Thoracic aorta (tissue), 2 donors: ENCODE data around the gene TMC8. TPM values are rescaled to one million over a fixed set of nuclear protein-coding genes. Genes with fewer than 3 reads are reported as not detected.

Source experiments
- ATAC-seq: fragments of 150-250 bp; one replicate; pipeline ENCODE4 v1.8.0; 2017; ENCODE audit warnings: low read depth; ENCODE audit not compliant: insufficient number of reproducible peaks, low FRiP score
- DNase-seq: peaks from one replicate; pipeline ENCODE4 v3.0.0-alpha.2; 2020; ENCODE audit warnings: low spot score
- H3K27ac ChIP-seq, 2 donors: fragments of 200-600 bp; sonication (generic); 1 replicate in 1 of 2; 2 replicates in 1 of 2; pipeline ENCODE4 v1.5.1; 2016; ENCODE audit warnings: mild to moderate bottlenecking in 2 of 2, moderate library complexity in 2 of 2
- H3K27me3 ChIP-seq: fragments of 200-600 bp; sonication (generic); replicated peaks from 2 replicates; pipeline ENCODE4 v1.6.0; 2016; ENCODE audit warnings: mild to moderate bottlenecking; ENCODE audit not compliant: insufficient read depth
- H3K36me3 ChIP-seq: fragments of 200-600 bp; sonication (generic); one replicate; pipeline ENCODE4 v1.5.1; 2016
- H3K4me1 ChIP-seq, 2 donors: fragments of 200-600 bp; sonication (generic); 1 replicate in 1 of 2; 2 replicates in 1 of 2; pipeline versions ENCODE4 v1.5.1 to v1.6.0; 2016; ENCODE audit warnings: low read depth in 2 of 2, mild to moderate bottlenecking in 1 of 2; ENCODE audit not compliant: control insufficient read depth in 1 of 2
- H3K4me3 ChIP-seq: fragments of 200-600 bp; sonication (generic); 2 replicates; pipeline ENCODE4 v1.5.1; 2016; ENCODE audit warnings: mild to moderate bottlenecking
- H3K9me3 ChIP-seq: fragments of 200-600 bp; sonication (generic); 2 replicates; pipeline ENCODE4 v1.5.1; 2016
- CTCF ChIP-seq: fragments of 200-600 bp; sonication (generic); IDR thresholded peaks from one replicate; pipeline ENCODE4 v1.5.1; 2019; ENCODE audit warnings: antibody characterized with exemption
- total RNA-seq, 2 donors: library from RNA; depleted of rRNA; stranded (reverse); fragments of >200 nt; gene quantifications; one replicate each; pipeline versions ENCODE4 v1.1.0 to v1.2.3, GENCODE V29; 2016

TMC8 gene
- total RNA-seq, 2 donors from 2014 or later: 5.6 to 9.3 TPM

- Histone ChIP-seq H3K27ac (peak overlapping the region; percentile 40 to 46), H3K36me3 (no peaks in the 10 kb centered on the region), H3K27me3 (no peaks in the 10 kb centered on the region), H3K4me1 (peaks cover 35 to 73% of the 10 kb centered on the region in 2 donors), H3K4me3 (no peak overlapping the region), H3K9me3 (no peaks in the 10 kb centered on the region)
- ATAC-seq: no peak
- TF ChIP-seq CTCF: no peak
- no peak for DNase-seq
Measured at GRCh38 chr17:78183916-78184315, 53.3 kb downstream of the TMC8 start.

DNA sequence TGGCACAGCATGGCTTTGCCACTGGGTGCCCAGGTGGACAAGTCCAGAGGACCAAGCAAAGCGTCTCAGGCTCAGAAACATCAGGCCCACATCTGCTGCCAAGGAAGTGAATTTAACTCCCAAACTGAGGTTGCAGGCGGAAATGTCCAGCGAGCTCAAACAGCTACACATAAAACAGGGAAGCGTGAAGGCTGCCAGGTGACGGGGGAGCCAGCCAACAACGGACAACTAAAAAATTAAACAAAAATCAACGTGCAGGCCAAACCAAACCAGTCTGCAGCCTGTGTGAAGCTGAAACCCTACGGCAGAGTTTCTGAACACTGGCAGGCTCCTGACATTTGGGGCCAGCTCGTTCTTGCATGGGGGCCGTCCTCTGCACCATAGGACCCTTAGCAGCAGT, 53.8 kb downstream of the TMC8 start:
- H3K4me3 ChIP-seq: peak overlapping the region; percentile 23
- TF ChIP-seq CTCF: no peak
- H3K27ac ChIP-seq: peak overlapping the region; percentile 40 to 46

DNA sequence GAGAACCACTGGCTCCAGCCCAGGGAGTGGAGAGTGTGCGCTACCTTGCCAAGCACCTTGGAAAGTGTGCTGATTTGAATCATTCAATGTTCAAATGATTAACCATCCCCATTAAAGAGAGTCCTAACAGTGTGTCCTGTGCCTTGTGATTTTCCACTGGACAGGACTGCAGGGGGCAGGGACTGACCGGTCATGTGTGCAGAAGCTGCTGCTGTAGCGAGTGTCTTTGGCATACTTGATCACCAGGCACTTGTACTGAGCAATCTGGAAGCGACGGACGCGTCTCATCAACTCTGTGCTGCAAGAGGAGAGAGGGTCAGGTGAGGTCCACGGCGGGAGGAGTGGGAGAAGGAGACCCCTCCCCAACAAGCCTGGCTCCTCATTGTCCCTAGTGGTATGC, 54.3 kb downstream of the TMC8 start:
- Histone ChIP-seq H3K36me3 (no peaks in the 10 kb centered on the region), H3K9me3 (no peaks in the 10 kb centered on the region), H3K27me3 (no peaks in the 10 kb centered on the region), H3K27ac (peak overlapping the region; percentile 40 to 46), H3K4me3 (peak overlapping the region; percentile 23), H3K4me1 (peaks cover 28 to 63% of the 10 kb centered on the region in 2 donors)
- ATAC-seq (no peak), DNase-seq (no peak)
- no peak for TF ChIP-seq CTCF

More for the DNA sequence above, 53.8 kb downstream of the TMC8 start:
- Histone ChIP-seq H3K27me3 (no peaks in the 10 kb centered on the region), H3K9me3 (no peaks in the 10 kb centered on the region), H3K4me1 (peaks cover 32 to 69% of the 10 kb centered on the region in 2 donors), H3K36me3 (no peaks in the 10 kb centered on the region)
- ATAC-seq (no peak), DNase-seq (no peak)

DNA sequence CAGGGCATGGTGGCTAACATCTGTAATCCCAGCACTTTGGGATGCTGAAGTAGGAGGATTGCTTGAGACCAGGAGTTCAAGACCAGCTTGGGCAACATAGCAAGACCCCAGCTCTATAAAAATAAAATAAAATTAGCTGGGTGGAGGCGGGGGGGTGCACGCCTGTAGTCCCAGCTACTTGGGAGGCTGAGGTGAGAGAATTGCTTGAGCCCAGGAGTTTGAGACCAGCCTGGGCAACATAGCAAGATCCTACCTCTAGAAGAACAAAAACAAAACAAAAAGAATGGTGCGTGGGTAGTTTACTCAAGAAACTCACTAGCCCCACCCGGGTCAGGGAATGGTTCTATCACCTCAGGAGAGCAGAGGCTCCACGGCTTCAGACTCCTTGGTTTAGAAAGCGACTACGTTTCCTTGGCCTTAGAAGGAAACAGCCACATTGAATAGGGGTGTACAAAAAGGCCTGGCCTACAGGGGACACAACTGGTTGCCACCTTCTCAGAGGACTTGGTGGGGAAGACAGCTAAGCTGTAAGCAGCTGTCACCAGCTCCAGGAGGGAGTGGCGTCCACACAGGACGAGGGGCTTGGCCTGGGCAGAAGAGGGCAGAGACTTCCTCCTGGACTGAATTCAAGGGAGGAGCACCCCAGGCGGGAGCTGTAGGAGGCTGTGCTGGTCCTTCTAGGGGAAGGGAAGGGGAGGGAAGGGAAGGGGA, 55.6 kb downstream of the TMC8 start:
- H3K36me3 ChIP-seq: no peaks in the 10 kb centered on the region
- no peaks in the 10 kb centered on the region for H3K27me3 ChIP-seq
- no peak for TF ChIP-seq CTCF
- H3K4me3 ChIP-seq: peak overlapping the region; percentile 73
- peaks cover 17 to 53% of the 10 kb centered on the region in 2 donors for H3K4me1 ChIP-seq
- H3K27ac ChIP-seq: no peak overlapping the region
- H3K9me3 ChIP-seq: no peaks in the 10 kb centered on the region
- ATAC-seq: no peak
- DNase-seq: no peak

DNA sequence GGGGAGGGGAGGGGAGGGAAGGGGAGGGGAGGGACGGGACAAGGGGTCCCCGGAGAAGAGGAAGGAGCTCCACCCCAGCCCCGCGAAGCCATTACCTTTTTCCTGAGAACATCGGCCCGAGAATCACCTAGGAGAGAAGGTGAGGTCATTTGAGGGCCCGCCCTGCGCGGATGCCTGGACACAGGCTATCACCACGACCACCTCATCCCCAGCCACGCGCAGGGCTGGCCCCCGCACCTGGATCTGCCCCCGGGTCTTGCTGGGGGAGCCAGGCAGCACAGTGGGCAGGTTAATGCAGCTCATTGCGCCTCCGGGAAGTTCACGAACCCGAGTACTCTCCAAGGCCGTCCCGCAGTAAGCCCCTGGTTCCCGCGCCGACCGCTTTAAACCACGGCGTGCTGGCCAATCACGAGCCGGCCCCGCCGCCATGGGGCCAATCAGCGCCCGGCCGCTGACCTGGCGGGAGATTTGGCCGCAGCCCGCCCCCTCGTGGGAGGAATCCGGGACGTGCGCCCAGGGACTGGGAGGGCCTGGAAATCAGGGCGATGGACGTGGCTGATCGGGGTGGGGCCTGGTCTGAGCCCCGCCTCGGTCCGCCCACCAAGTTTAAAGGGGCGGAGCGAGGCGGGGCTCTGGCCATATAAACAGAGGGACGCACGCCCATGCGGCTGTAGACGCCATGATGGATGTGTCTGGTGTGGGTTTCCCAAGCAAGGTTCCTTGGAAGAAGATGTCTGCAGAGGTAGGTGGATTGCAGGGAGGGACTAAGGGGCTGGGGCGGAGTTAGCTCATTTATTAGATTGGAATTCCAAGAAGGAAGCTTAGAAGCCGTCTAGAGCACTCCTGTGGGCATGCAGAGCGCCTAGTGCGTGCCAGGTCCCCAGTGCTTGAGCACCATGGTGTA, 56.4 kb downstream of the TMC8 start, which contains the start of the genes AFMID and TK1:
AFMID (plus strand) TSS at position 671 of the 904 bp plus-strand sequence; CDS start at position 680, 9 bp downstream.
TK1 (minus strand) TSS at position 361 of the 904 bp plus-strand sequence; CDS start at position 303, 58 bp downstream.
- Histone ChIP-seq H3K9me3 (no peaks in the 10 kb centered on the region), H3K27me3 (no peaks in the 10 kb centered on the region), H3K27ac (peak within 1 kb of the TSS in 1 of 2 donors; percentile 14), H3K36me3 (peaks cover 5% of the 10 kb centered on the region), H3K4me3 (peak within 1 kb of the TSS; percentile 73), H3K4me1 (peaks cover 17 to 47% of the 10 kb centered on the region in 2 donors)
- TF ChIP-seq CTCF: peak; percentile 83
- DNase-seq (peak; percentile 80), ATAC-seq (peak; percentile 95)
